Jurkat, Clone E6-1 (cell line): ENCODE results near the gene TCAP.

Experiments
- DNase-seq: peaks from one replicate; pipeline ENCODE4 v3.0.0-alpha.2; 2011; ENCODE audit warnings: low read depth, low spot score
- H3K4me3 ChIP-seq: 2 replicates; pipeline ENCODE4 v1.5.1; 2011; ENCODE audit warnings: mild to moderate bottlenecking, low read length, control low read depth, moderate library complexity

The TCAP gene

GRCh38 chr17:39642291-39643074, 22.7 kb upstream of the TCAP start:
- no peak overlapping the region for H3K4me3 ChIP-seq
- no peak for DNase-seq

DNA sequence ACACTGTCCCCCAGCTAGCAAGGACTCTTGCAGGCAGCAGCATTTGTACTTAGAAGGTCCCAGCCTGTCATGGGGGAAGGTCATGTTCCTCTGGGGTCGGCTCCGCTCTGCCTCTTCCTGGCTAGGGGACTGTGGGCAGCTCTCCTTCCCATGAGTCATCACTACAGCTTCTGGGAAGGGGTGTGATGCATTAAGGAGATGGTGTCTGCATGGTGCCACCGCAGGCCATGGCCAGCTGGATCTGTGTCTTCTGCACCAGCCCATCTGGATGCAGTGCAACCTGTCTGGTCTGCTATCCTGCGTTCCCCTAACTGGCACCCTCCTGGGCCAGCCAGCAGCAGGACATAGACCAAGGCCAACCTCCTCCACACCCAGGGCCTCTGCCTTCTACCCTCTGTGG, 21.9 kb upstream of the TCAP start:
- H3K4me3 ChIP-seq, result no peak overlapping the region
- DNase-seq, result no peak

GRCh38 chr17:39647256-39647655, 17.9 kb upstream of the TCAP start:
- H3K4me3 ChIP-seq, result no peak overlapping the region
- DNase-seq, result no peak

- no peak overlapping the region for H3K4me3 ChIP-seq
- DNase-seq, result no peak
Measured at GRCh38 chr17:39648616-39649366, 16.4 kb upstream of the TCAP start.

- no peak overlapping the region for H3K4me3 ChIP-seq
Measured at GRCh38 chr17:39650121-39650579, 15.0 kb upstream of the TCAP start.

DNA sequence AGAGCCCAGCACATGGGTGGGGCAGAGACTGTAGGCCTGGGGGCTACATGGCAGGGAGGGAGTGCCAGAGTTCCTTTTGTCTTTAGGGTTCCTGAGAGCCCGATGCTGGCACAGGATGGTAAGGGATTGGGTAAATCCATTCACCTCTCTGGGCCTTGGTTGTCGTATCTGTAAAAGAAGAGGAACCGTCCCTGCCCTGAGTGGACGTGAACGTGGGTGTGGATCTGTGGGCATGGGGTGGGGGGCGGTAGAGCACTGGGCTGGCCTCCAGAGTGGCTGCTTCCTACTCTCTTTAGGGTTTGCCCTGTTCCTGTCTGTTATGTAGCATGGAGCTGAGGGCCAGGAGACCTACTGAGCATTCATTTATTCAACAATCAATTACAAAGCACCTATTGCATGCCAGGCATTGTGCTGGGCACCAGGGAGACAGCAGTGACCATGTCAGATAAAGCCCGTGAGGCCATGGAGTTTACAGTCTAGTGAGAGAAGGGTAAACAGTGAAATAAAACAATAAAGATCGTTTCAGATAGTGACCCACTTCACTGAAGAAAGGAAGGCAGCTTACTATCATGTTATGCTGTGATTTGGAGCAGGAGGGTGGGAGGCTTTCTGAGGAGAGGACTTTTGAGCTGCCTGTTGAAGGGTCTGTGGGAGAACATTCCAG, 13.1 kb upstream of the TCAP start:
- no peak for DNase-seq
- H3K4me3 ChIP-seq, result no peak overlapping the region

More at GRCh38 chr17:39650121-39650579, 15.0 kb upstream of the TCAP start:
- no peak for DNase-seq

GRCh38 chr17:39652587-39653315, 12.4 kb upstream of the TCAP start:
- no peak for DNase-seq

GRCh38 chr17:39653316-39653661, 11.9 kb upstream of the TCAP start:
- H3K4me3 ChIP-seq, result no peak overlapping the region
- no peak for DNase-seq

More at GRCh38 chr17:39652587-39653315, 12.4 kb upstream of the TCAP start:
- H3K4me3 ChIP-seq, result no peak overlapping the region

DNA sequence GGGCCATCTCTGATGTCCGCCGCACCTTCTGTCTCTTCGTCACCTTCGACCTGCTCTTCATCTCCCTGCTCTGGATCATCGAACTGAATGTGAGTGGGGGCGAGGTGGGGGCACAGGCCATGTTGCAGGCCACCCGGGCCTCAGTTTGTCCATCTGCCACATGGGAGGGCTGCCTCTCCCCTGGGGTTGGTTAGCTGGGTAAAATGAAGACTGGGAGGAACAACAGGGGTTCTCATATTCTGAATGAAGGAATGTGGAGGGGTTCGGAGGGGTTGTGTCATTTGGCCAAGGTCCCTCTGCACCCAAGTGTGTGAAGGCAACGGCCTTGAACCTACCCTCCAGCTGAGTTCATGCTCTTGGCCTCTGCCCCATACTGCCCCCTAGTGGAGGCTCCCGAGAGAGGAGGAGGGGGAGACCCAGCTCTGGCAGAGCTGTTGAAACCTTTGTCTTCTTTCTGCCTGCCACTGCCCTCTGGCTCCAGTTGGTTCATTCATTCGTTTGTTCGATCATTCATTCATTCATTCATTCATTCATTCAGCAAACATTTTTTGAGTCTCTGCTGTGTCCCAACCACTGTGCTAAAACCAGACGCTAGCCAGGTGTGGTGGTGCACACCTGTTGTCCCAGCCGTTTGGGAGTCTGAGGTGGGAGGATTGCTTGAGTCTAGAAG, 11.4 kb upstream of the TCAP start:
- DNase-seq, result peak; percentile 49

GRCh38 chr17:39655105-39655504, 10.0 kb upstream of the TCAP start:
- no peak for DNase-seq
- H3K4me3 ChIP-seq, result no peak overlapping the region

More for the DNA sequence above, 11.4 kb upstream of the TCAP start:
- H3K4me3 ChIP-seq, result no peak overlapping the region

DNA sequence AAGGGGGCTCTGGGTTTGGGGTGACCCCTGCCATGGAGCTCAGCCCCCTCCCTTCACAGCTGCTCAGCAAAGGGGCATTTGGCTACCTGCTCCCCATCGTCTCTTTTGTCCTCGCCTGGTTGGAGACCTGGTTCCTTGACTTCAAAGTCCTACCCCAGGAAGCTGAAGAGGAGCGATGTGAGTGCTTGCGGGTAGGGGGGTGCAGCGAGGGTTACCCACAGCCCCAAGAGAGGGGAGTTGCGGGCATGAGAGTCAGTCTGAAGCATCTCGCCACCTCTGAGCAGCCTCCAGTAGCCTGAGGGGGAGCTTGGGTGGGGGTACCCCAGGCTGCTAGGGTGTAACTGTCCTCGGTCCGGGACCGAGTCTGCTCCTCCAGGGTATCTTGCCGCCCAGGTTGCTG, 6.8 kb upstream of the TCAP start:
- DNase-seq, result no peak
- no peak overlapping the region for H3K4me3 ChIP-seq

- no peak overlapping the region for H3K4me3 ChIP-seq
- no peak for DNase-seq
Measured at GRCh38 chr17:39658760-39659159, 6.4 kb upstream of the TCAP start.

GRCh38 chr17:39659279-39660010, 5.7 kb upstream of the TCAP start:
- no peak for DNase-seq
- H3K4me3 ChIP-seq, result no peak overlapping the region

- H3K4me3 ChIP-seq, result no peak overlapping the region
- no peak for DNase-seq
Measured at GRCh38 chr17:39660011-39660360, 5.2 kb upstream of the TCAP start.

- DNase-seq, result no peak
- no peak overlapping the region for H3K4me3 ChIP-seq
Measured at GRCh38 chr17:39660397-39661385, 4.5 kb upstream of the TCAP start.

DNA sequence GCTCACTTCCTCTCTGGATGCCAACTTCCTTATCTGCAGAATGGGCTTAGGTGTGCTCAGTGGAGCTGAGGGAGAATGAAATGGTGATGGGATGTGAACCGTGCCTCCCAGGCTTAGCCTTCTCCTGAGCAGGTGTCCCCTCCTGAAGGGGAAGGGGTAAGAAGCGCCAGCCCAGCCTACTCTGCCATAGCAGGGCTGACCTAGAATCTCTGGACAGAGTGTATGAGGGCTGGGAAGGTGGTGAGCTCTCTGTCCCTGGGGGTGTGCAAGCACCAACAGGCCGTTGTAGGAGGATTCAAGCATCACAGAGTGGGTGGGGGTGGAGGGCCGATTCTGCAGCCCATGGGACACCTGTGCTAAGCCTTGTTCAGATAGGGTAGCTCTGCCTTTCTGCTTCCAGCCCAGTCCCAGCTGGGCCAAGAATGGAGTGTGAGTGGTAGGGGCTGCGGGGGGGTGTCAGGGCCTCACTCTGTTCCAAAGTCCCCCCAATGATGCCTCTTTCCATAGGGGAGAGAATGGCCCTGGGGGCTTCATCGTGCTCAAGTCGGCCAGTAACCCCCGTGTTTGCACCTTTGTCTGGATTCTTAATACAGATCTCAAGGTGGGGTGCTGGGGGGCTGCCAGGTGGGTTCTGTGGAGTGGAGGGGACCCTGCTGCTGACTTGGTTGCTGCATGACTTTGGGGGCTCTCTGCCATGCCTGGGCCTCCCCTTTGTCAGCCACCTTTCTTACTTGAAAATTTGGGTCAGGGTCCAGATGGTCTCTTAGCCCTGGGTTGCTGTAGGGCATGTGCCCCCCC, 3.2 kb upstream of the TCAP start:
- H3K4me3 ChIP-seq, result no peak overlapping the region
- no peak for DNase-seq
